SU-DHL-6 (cell line): ENCODE results near the gene ADCY2.

Experiments used
- H2AFZ ChIP-seq: fragments of 200-600 bp; sonication (generic); 2 replicates; pipeline ENCODE4 v1.6.1; 2014; ENCODE audit warnings: low read depth, mild to moderate bottlenecking, moderate library complexity, mixed read lengths, antibody characterized with exemption, low read length; ENCODE audit not compliant: severe bottlenecking
- H3F3A ChIP-seq: fragments of 200-600 bp; shearing (Covaris generic); 2 replicates; pipeline ENCODE4 v1.6.0; 2016; ENCODE audit warnings: antibody characterized with exemption, mild to moderate bottlenecking; ENCODE audit not compliant: insufficient read depth
- H3K27ac ChIP-seq: fragments of 200-600 bp; sonication (generic); 2 replicates; pipeline ENCODE4 v1.5.1; 2016; ENCODE audit warnings: low read depth, mild to moderate bottlenecking, low read length, moderate library complexity, mixed read lengths
- H3K27me3 ChIP-seq: fragments of 200-600 bp; sonication (generic), shearing (Covaris generic); 2 replicates; pipeline ENCODE4 v1.6.0; 2014; ENCODE audit warnings: mild to moderate bottlenecking, low read length
- H3K36me3 ChIP-seq: fragments of 200-600 bp; sonication (generic); 2 replicates; pipeline ENCODE4 v1.6.1; 2014; ENCODE audit warnings: mild to moderate bottlenecking, low read length, mixed read lengths
- H3K4me2 ChIP-seq: fragments of 300-600, 200-600 bp; shearing (Covaris generic), sonication (generic); 2 replicates; pipeline ENCODE4 v1.6.0; 2014; ENCODE audit warnings: low read length, low read depth, mild to moderate bottlenecking; ENCODE audit not compliant: poor library complexity, severe bottlenecking
- H3K4me3 ChIP-seq: fragments of 200-600 bp; sonication (generic); 2 replicates; pipeline ENCODE4 v1.5.1; 2014; ENCODE audit warnings: antibody characterized with exemption, low read length, mild to moderate bottlenecking, mixed read lengths; ENCODE audit not compliant: insufficient read depth, poor library complexity, severe bottlenecking
- H3K79me2 ChIP-seq: fragments of 200-600 bp; sonication (generic); 2 replicates; pipeline ENCODE4 v1.6.1; 2014; ENCODE audit warnings: mild to moderate bottlenecking, low read length, moderate library complexity; ENCODE audit not compliant: insufficient read depth
- H3K9ac ChIP-seq: fragments of 200-600 bp; sonication (generic); 2 replicates; pipeline ENCODE4 v1.7.0; 2014; ENCODE audit warnings: mild to moderate bottlenecking, low read length
- H3K9me2 ChIP-seq: fragments of 200-600 bp; sonication (generic); replicated peaks from 2 replicates; pipeline ENCODE4 v1.6.1; 2014; ENCODE audit warnings: low read length; ENCODE audit not compliant: insufficient read depth
- H3K9me3 ChIP-seq: fragments of 200-600 bp; sonication (generic); 2 replicates; pipeline ENCODE4 v1.6.1; 2014; ENCODE audit warnings: low read length, mixed read lengths; ENCODE audit not compliant: insufficient read depth
- H4K20me1 ChIP-seq: fragments of 200-600 bp; sonication (generic); 2 replicates; pipeline ENCODE4 v1.6.1; 2014; ENCODE audit warnings: low read depth, mild to moderate bottlenecking, antibody characterized with exemption, low read length, moderate library complexity, mixed read lengths
- EZH2phosphoT487 ChIP-seq: fragments of 200-600 bp; sonication (generic), shearing (Covaris generic); conservative IDR thresholded peaks from 2 replicates; pipeline ENCODE4 v1.6.1; 2018; ENCODE audit warnings: mild to moderate bottlenecking, antibody characterized with exemption, low read length, moderate library complexity, mixed read lengths
- TF ChIP-seq, protein P1 (sequence below): fragments of 200-600 bp; sonication (generic); IDR thresholded peaks from one replicate; pipeline ENCODE4 v1.5.1; 2017; ENCODE audit warnings: antibody characterized with exemption, mild to moderate bottlenecking, low read length, moderate library complexity; ENCODE audit not compliant: insufficient read depth, poor library complexity, severe bottlenecking

ADCY2 gene

DNA sequence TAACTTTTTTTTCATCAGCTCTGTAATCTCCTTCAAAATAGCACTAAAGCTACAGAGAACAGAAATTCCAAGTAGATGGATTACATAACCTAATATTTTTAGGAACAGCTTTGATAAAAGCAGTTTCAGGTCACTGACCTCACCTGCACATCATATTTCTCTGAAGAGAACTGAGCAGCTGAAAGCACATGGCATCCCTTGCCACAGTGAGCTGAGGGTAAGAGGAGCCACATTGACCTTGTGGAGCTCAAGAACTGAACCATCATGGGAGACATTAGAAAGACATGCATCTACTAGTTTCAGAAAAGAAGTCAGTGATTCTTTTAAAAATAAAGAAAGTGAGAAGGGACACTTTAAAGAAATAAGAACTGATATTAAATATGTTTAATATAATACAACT lies 232.3 kb downstream of the ADCY2 start:
- no peaks in the 10 kb centered on the region for H3K27me3 ChIP-seq
- H3K79me2 ChIP-seq, result no peaks in the 10 kb centered on the region
- no peak overlapping the region for H3K4me2 ChIP-seq
- H3K9ac ChIP-seq, result no peak overlapping the region
- H3K9me3 ChIP-seq, result no peaks in the 10 kb centered on the region
- H3K4me3 ChIP-seq, result no peak overlapping the region
- no peak for TF ChIP-seq EZH2phosphoT487
- TF ChIP-seq, protein P1, sequence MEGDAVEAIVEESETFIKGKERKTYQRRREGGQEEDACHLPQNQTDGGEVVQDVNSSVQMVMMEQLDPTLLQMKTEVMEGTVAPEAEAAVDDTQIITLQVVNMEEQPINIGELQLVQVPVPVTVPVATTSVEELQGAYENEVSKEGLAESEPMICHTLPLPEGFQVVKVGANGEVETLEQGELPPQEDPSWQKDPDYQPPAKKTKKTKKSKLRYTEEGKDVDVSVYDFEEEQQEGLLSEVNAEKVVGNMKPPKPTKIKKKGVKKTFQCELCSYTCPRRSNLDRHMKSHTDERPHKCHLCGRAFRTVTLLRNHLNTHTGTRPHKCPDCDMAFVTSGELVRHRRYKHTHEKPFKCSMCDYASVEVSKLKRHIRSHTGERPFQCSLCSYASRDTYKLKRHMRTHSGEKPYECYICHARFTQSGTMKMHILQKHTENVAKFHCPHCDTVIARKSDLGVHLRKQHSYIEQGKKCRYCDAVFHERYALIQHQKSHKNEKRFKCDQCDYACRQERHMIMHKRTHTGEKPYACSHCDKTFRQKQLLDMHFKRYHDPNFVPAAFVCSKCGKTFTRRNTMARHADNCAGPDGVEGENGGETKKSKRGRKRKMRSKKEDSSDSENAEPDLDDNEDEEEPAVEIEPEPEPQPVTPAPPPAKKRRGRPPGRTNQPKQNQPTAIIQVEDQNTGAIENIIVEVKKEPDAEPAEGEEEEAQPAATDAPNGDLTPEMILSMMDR, result no peak
- no peaks in the 10 kb centered on the region for H3K36me3 ChIP-seq
- H4K20me1 ChIP-seq, result no peaks in the 10 kb centered on the region
- H3K9me2 ChIP-seq, result no peaks in the 10 kb centered on the region
- no peaks in the 10 kb centered on the region for H3F3A ChIP-seq
- H2AFZ ChIP-seq, result no peak overlapping the region
- no peak overlapping the region for H3K27ac ChIP-seq

DNA sequence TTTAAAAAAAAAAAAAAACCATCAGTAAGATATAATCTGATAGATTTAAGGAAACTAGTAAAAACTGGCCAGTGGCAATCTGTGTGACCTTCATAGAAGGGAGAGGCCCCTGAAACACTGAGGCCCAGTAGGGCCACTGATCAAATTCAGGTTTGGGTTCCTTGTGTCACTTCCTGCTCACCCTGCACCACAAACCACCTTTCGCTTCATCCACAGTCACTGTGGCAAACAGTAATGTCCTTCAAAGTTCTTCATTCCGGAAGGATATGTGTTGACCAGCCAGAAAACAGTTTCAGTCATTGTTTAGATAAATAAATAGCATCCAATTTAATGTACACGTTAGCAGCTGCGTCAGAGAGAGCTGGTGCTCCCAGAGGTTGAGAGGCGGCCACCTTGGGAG lies 232.9 kb downstream of the ADCY2 start:
- H3K27ac ChIP-seq, result no peak overlapping the region
- no peaks in the 10 kb centered on the region for H3K36me3 ChIP-seq
- no peak overlapping the region for H3K4me2 ChIP-seq
- no peaks in the 10 kb centered on the region for H3K79me2 ChIP-seq
- no peak for TF ChIP-seq EZH2phosphoT487
- TF ChIP-seq, protein P1, result no peak
- no peaks in the 10 kb centered on the region for H3K27me3 ChIP-seq
- no peaks in the 10 kb centered on the region for H3K9me2 ChIP-seq
- no peak overlapping the region for H3K4me3 ChIP-seq
- no peaks in the 10 kb centered on the region for H3F3A ChIP-seq
- no peaks in the 10 kb centered on the region for H3K9me3 ChIP-seq
- H3K9ac ChIP-seq, result no peak overlapping the region
- no peak overlapping the region for H2AFZ ChIP-seq
- H4K20me1 ChIP-seq, result no peaks in the 10 kb centered on the region

DNA sequence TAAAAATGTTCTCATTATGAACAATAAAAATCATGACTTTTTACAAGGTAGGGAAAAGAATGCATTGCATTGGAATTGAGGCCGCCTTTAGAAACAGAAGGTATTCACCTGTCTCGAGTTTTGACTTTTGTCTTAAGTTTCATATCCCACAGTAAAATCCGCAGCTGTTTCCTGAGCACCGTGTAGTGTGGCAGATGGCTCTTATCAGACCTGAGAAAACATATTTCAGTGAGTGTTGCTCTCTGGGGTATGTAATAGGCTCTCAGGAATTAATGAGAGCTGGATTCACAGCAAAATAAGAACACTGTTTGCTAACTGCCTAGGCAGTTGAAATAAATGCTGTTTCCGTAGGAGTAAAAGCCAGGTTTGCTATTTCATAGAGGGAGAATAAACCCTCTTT lies 233.6 kb downstream of the ADCY2 start:
- Histone ChIP-seq H3K9ac (no peak overlapping the region), H3F3A (no peaks in the 10 kb centered on the region), H3K4me2 (no peak overlapping the region), H3K79me2 (no peaks in the 10 kb centered on the region), H3K36me3 (no peaks in the 10 kb centered on the region), H4K20me1 (no peaks in the 10 kb centered on the region), H2AFZ (no peak overlapping the region), H3K4me3 (no peak overlapping the region), H3K9me2 (no peaks in the 10 kb centered on the region), H3K27ac (no peak overlapping the region), H3K9me3 (no peaks in the 10 kb centered on the region), H3K27me3 (no peaks in the 10 kb centered on the region)
- TF ChIP-seq, protein P1, result no peak
- TF ChIP-seq EZH2phosphoT487, result no peak
